Activated B cell treated with CpG ODN at 0.5 μM for 24 hours (primary cell): ENCODE results near the gene UROD. TPM values are rescaled to one million over a fixed set of nuclear protein-coding genes. Genes with fewer than 3 reads are reported as not detected.

Experiments used
- ATAC-seq: fragments of 200-7000 bp; cut with Tn5 transposase; one replicate; pipeline ENCODE4 v1.10.0; 2021; ENCODE audit warnings: low read depth, mild to moderate bottlenecking, moderate library complexity
- CTCF ChIA-PET: fragments of 350-600 bp; sonication (Branson Sonifier 250); formaldehyde crosslinking; loops from one replicate; lab custom pipeline; 2021; ENCODE audit warnings: antibody characterized with exemption; lab: Charles Lee
- POLR2A ChIA-PET: fragments of 350-600 bp; sonication (Branson Sonifier 250); formaldehyde crosslinking; loops from one replicate; lab custom pipeline; 2021; ENCODE audit warnings: antibody characterized with exemption; lab: Charles Lee
- DNase-seq: peaks from one replicate; pipeline ENCODE4 v3.0.0; 2022
- H3K27ac Mint-ChIP-seq: one replicate; pipeline ENCODE4 v1.8.0; 2020; ENCODE audit warnings: mixed read lengths
- H3K27me3 Mint-ChIP-seq: one replicate; pipeline ENCODE4 v1.8.0; 2021; ENCODE audit warnings: mixed read lengths
- H3K36me3 Mint-ChIP-seq: one replicate; pipeline ENCODE4 v1.8.0; 2021; ENCODE audit warnings: low read depth, mixed read lengths
- H3K4me1 Mint-ChIP-seq: one replicate; pipeline ENCODE4 v1.8.0; 2021; ENCODE audit warnings: mixed read lengths
- H3K4me3 Mint-ChIP-seq: one replicate; pipeline ENCODE4 v1.8.0; 2020; ENCODE audit warnings: mild to moderate bottlenecking, mixed read lengths
- H3K9me3 Mint-ChIP-seq: one replicate; pipeline ENCODE4 v1.8.0; 2020; ENCODE audit warnings: mixed read lengths
- CTCF ChIP-seq: fragments of 200-600 bp; IDR thresholded peaks from one replicate; pipeline ENCODE4 v1.8.0; 2022; ENCODE audit warnings: antibody characterized with exemption, mild to moderate bottlenecking
- intact Hi-C: fragments of 100-400 bp; cut with micrococcal nuclease; formaldehyde crosslinking; loops from one replicate; pipeline ENCODE4 v1.15.1; 2024
- total RNA-seq: library from RNA; stranded (reverse); gene quantifications from 2 replicates; pipeline ENCODE4 v1.2.3, GENCODE V29; 2022

Gene UROD
- 60.3 and 64.9 TPM in 2 replicates for total RNA-seq

- peak within 1 kb of the TSS; percentile 81 for H3K27ac Mint-ChIP-seq
- peaks cover 47% of the 10 kb centered on the region for H3K36me3 Mint-ChIP-seq
- peaks cover 43% of the 10 kb centered on the region for H3K4me1 Mint-ChIP-seq
- DNase-seq (peak; percentile 69), ATAC-seq (peak; percentile 84)
- POLR2A ChIA-PET, result interaction anchor here (0.6 to 7.9 kb wide), 38 partner anchors 9 to 674 kb away, joined by 3 to 156 read pairs (median 6); partner anchors contain the start of genes ARMH1, BTBD19, CCDC163 and EIF2B3
- H3K4me3 Mint-ChIP-seq, result peak within 1 kb of the TSS; percentile 83
- CTCF ChIA-PET, result interaction anchor here (0.7 to 10.9 kb wide), 12 partner anchors 25 to 488 kb away, joined by 3 to 227 read pairs (median 8); partner anchors contain the start of genes CCDC163, EIF2B3, MMACHC and PLK3
- no peaks in the 10 kb centered on the region for H3K27me3 Mint-ChIP-seq
- H3K9me3 Mint-ChIP-seq, result no peaks in the 10 kb centered on the region
- no peak for TF ChIP-seq CTCF
- intact Hi-C loops, result loop anchor here (1.0 to 5.0 kb wide), 11 partner anchors 26 to 870 kb away; partner anchors contain the start of genes EIF2B3, GPBP1L1, IPP and RNU5D-1
These were observed at the start of gene UROD for GRCh38 chr1:45011837-45012638. Gene UROD, plus strand, starts transcription at chr1:45012254. Its CDS starts 12 bp downstream, at chr1:45012266.

- H3K27me3 Mint-ChIP-seq, result no peaks in the 10 kb centered on the region
- H3K9me3 Mint-ChIP-seq, result no peaks in the 10 kb centered on the region
- no peak overlapping the region for H3K27ac Mint-ChIP-seq
- no peak for ATAC-seq
- CTCF ChIA-PET, result no interaction called here
- H3K4me1 Mint-ChIP-seq, result no peaks in the 10 kb centered on the region
- H3K4me3 Mint-ChIP-seq, result no peak overlapping the region
- TF ChIP-seq CTCF, result no peak
- DNase-seq, result no peak
- intact Hi-C loops, result loop anchor here (1.0 kb wide), 1 partner anchor 10 kb away; no protein-coding TSS in a partner anchor
- peaks cover 34% of the 10 kb centered on the region for H3K36me3 Mint-ChIP-seq
- POLR2A ChIA-PET, result no interaction called here
These were observed 49.3 kb upstream of the UROD start for GRCh38 chr1:44962729-44963128.

GRCh38 chr1:44964396-44964795 lies 47.7 kb upstream of the UROD start:
- POLR2A ChIA-PET, result interaction anchor here (0.6 kb wide), 1 partner anchor 51 kb away, joined by 3 read pairs; no protein-coding TSS in a partner anchor
- peaks cover 29% of the 10 kb centered on the region for H3K36me3 Mint-ChIP-seq
- no peaks in the 10 kb centered on the region for H3K9me3 Mint-ChIP-seq
- no peak overlapping the region for H3K27ac Mint-ChIP-seq
- intact Hi-C loops, result no loop called here
- no peaks in the 10 kb centered on the region for H3K4me1 Mint-ChIP-seq
- TF ChIP-seq CTCF, result no peak
- no peaks in the 10 kb centered on the region for H3K27me3 Mint-ChIP-seq
- CTCF ChIA-PET, result interaction anchor here (1.0 kb wide), 1 partner anchor 336 kb away, joined by 3 read pairs; no protein-coding TSS in a partner anchor
- H3K4me3 Mint-ChIP-seq, result no peak overlapping the region
- no peak for DNase-seq
- no peak for ATAC-seq

GRCh38 chr1:44970317-44970716 lies 41.7 kb upstream of the UROD start:
- CTCF ChIA-PET, result interaction anchor here (1.4 to 1.6 kb wide), 2 partner anchors 12 to 186 kb away, joined by 3 to 4 read pairs; no protein-coding TSS in a partner anchor
- TF ChIP-seq CTCF, result no peak
- Mint-ChIP-seq H3K4me3 (no peak overlapping the region), H3K9me3 (no peaks in the 10 kb centered on the region), H3K4me1 (peaks cover 12% of the 10 kb centered on the region), H3K27me3 (no peaks in the 10 kb centered on the region), H3K27ac (no peak overlapping the region), H3K36me3 (peaks cover 40% of the 10 kb centered on the region)
- DNase-seq (no peak), ATAC-seq (no peak)
- POLR2A ChIA-PET, result interaction anchor here (0.6 to 1.1 kb wide), 3 partner anchors 16 to 333 kb away, joined by 3 to 4 read pairs (median 4); no protein-coding TSS in a partner anchor
- intact Hi-C loops, result no loop called here

- peak overlapping the region; percentile 6 for H3K4me3 Mint-ChIP-seq
- peak overlapping the region; percentile 10 for H3K27ac Mint-ChIP-seq
- no peak for DNase-seq
- peaks cover 12% of the 10 kb centered on the region for H3K4me1 Mint-ChIP-seq
- CTCF ChIA-PET, result no interaction called here
- peaks cover 6% of the 10 kb centered on the region for H3K9me3 Mint-ChIP-seq
- H3K27me3 Mint-ChIP-seq, result no peaks in the 10 kb centered on the region
- POLR2A ChIA-PET, result interaction anchor here (1.1 to 1.4 kb wide), 3 partner anchors 13 to 154 kb away, joined by 3 read pairs; partner anchors contain the start of genes EIF2B3 and HECTD3
- no peak for TF ChIP-seq CTCF
- peak; percentile 71 for ATAC-seq
- intact Hi-C loops, result no loop called here
- peaks cover 67% of the 10 kb centered on the region for H3K36me3 Mint-ChIP-seq
These were observed 38.4 kb upstream of the UROD start for GRCh38 chr1:44973645-44974044.
